ENCODE data around the gene ERH. TPM values are rescaled to one million over a fixed set of nuclear protein-coding genes. Genes with fewer than 3 reads are reported as not detected.

ERH gene
- total RNA-seq, 6 donors from 2014 or later = 36.7 to 121 (median 60.5) TPM

- TF ChIP-seq POLR2AphosphoS5 (IDR thresholded peaks at IDR 0.05) (no peak), EP300 (IDR thresholded peaks at IDR 0.05) (no peak), CTCF (IDR thresholded peaks at IDR 0.05) (no peak), POLR2A (IDR thresholded peaks at IDR 0.05) (no peak)
- peaks cover 0 to 25% (median 8%) of the 10 kb centered on the region in 4 donors for H3K36me3 ChIP-seq
- no peak for ATAC-seq (ENCODE audit: low FRiP score in 2 of 2)
- H3K27ac ChIP-seq = no peak overlapping the region
- H3K4me3 ChIP-seq = no peak overlapping the region
- H3K9me3 ChIP-seq = peaks cover 0 to 4% (median 2%) of the 10 kb centered on the region in 4 donors
- no peak for DNase-seq
- no peaks in the 10 kb centered on the region for H3K4me1 ChIP-seq
- H3K27me3 ChIP-seq = no peaks in the 10 kb centered on the region
Measured at GRCh38 chr14:69374235-69374634, 23.9 kb downstream of the ERH start.

- ATAC-seq (ENCODE audit: low FRiP score in 2 of 2) = no peak
- peaks cover 0 to 20% (median 8%) of the 10 kb centered on the region in 4 donors for H3K36me3 ChIP-seq
- no peak for TF ChIP-seq CTCF (IDR thresholded peaks at IDR 0.05)
- no peak for TF ChIP-seq POLR2A (IDR thresholded peaks at IDR 0.05)
- TF ChIP-seq EP300 (IDR thresholded peaks at IDR 0.05) = no peak
- TF ChIP-seq POLR2AphosphoS5 (IDR thresholded peaks at IDR 0.05) = no peak
- no peak overlapping the region for H3K27ac ChIP-seq
- H3K4me1 ChIP-seq = no peaks in the 10 kb centered on the region
- H3K9me3 ChIP-seq = peaks cover 0 to 4% (median 2%) of the 10 kb centered on the region in 4 donors
- DNase-seq = no peak
- 0 to 71% methylated on average over 1 of the region's 1 CpG for WGBS, 2 donors
- no peak overlapping the region for H3K4me3 ChIP-seq
- no peaks in the 10 kb centered on the region for H3K27me3 ChIP-seq
Measured at GRCh38 chr14:69373104-69373503, 25.0 kb downstream of the ERH start.

GRCh38 chr14:69372146-69372545, 26.0 kb downstream of the ERH start:
- TF ChIP-seq POLR2AphosphoS5 (IDR thresholded peaks at IDR 0.05) (no peak), CTCF (IDR thresholded peaks at IDR 0.05) (no peak), POLR2A (IDR thresholded peaks at IDR 0.05) (no peak), EP300 (IDR thresholded peaks at IDR 0.05) (no peak)
- Histone ChIP-seq H3K9me3 (peaks cover 0 to 4% (median 2%) of the 10 kb centered on the region in 4 donors), H3K27ac (no peak overlapping the region), H3K27me3 (no peaks in the 10 kb centered on the region), H3K4me3 (no peak overlapping the region), H3K36me3 (peaks cover 0 to 20% (median 7%) of the 10 kb centered on the region in 4 donors), H3K4me1 (no peaks in the 10 kb centered on the region)
- no peak for ATAC-seq (ENCODE audit: low FRiP score in 2 of 2)
- WGBS, 2 donors = 83 to 100% methylated on average over 3 of the region's 3 CpGs
- no peak for DNase-seq

GRCh38 chr14:69370061-69370460, 28.0 kb downstream of the ERH start:
- Histone ChIP-seq H3K36me3 (peaks cover 0 to 4% (median 0%) of the 10 kb centered on the region in 4 donors), H3K4me1 (no peaks in the 10 kb centered on the region), H3K27me3 (no peaks in the 10 kb centered on the region), H3K9me3 (no peaks in the 10 kb centered on the region), H3K4me3 (no peak overlapping the region), H3K27ac (no peak overlapping the region)
- 72 to 74% methylated on average over 4 to 5 of the region's 5 CpGs for WGBS, 2 donors
- no peak for DNase-seq
- TF ChIP-seq EP300 (IDR thresholded peaks at IDR 0.05) = no peak
- no peak for TF ChIP-seq POLR2A (IDR thresholded peaks at IDR 0.05)
- TF ChIP-seq POLR2AphosphoS5 (IDR thresholded peaks at IDR 0.05) = no peak
- no peak for TF ChIP-seq CTCF (IDR thresholded peaks at IDR 0.05)
- ATAC-seq (ENCODE audit: low FRiP score in 2 of 2) = no peak

- Histone ChIP-seq H3K27me3 (no peaks in the 10 kb centered on the region), H3K27ac (no peak overlapping the region), H3K4me3 (no peak overlapping the region), H3K4me1 (no peaks in the 10 kb centered on the region), H3K36me3 (no peaks in the 10 kb centered on the region), H3K9me3 (no peaks in the 10 kb centered on the region)
- ATAC-seq (ENCODE audit: low FRiP score in 2 of 2) (no peak), DNase-seq (no peak)
- TF ChIP-seq EP300 (IDR thresholded peaks at IDR 0.05) = no peak
- no peak for TF ChIP-seq CTCF (IDR thresholded peaks at IDR 0.05)
- no peak for TF ChIP-seq POLR2A (IDR thresholded peaks at IDR 0.05)
- TF ChIP-seq POLR2AphosphoS5 (IDR thresholded peaks at IDR 0.05) = no peak
- WGBS, 2 donors = 60 to 92% methylated on average over 1 of the region's 1 CpG
Measured at GRCh38 chr14:69368381-69368780, 29.7 kb downstream of the ERH start.

Measured in upper lobe of left lung (tissue), 6 donors.